Fibroblast of villous mesenchyme (primary cell): ENCODE measurements around the gene VPREB3. TPM values are rescaled to one million over a fixed set of nuclear protein-coding genes. Genes with fewer than 3 reads are reported as not detected.

ENCODE experiments used
- DNase-seq: peaks from one replicate; pipeline ENCODE4 v3.0.0-alpha.2; 2010; ENCODE audit warnings: low read depth
- H3K4me3 ChIP-seq: 2 replicates; pipeline ENCODE4 v1.5.1; 2011; ENCODE audit warnings: low read depth, mild to moderate bottlenecking, low read length
- total RNA-seq: library from RNA; depleted of rRNA; stranded (reverse); fragments of >200 nt; gene quantifications from 2 replicates; pipeline ENCODE4 v1.2.3, GENCODE V29; 2012
- TF ChIP-seq, protein P1 (sequence below): IDR thresholded peaks from 2 replicates; pipeline ENCODE4 v1.5.1; 2012; ENCODE audit warnings: low read depth, mild to moderate bottlenecking, low read length; ENCODE audit not compliant: insufficient read depth

VPREB3 gene
- total RNA-seq, 1 donor: not detected

DNA sequence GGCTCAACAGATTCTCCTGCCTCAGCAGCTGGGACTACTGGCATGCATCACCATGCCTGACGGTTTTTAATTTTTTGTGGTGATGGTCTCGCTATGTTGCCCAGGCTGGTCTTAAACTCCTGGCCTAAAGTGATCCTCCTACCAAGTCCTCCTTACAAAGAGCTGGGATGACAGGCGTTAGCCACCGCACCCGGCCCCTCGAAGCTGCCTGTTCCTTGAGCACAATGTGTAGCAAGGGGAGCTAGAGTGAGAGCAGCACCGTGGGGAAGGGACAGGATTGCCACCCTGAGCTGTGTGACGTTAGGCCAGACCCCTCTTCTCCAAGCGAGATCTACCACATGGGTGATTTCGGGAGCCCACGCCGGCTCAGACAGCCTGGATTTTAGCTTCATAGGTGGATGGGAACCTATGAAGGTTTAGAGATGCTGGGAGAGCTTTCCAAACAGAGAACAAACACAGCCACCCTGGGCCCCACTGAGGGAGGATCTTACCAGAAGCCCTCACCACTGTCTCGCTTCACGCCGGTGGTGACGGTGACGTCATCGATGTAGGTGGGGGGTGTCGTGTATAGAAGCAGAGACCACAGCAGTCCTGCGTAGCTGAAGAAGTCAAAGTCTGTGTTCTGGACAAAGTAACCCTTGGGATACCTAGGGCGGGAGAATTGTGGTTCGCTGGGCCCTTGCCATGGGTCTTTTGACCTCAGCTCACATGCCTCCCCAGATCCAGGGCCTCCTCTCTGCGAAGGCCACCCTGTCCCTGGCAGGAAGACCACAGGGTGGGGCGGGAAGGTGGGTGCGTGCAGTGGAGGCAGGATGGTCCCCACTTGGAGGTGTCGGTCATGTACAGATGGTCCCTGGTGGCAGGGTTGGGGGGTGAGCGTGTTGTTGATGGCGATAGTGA, 40.3 kb downstream of the VPREB3 start:
- no peak for DNase-seq
- TF ChIP-seq, protein P1, sequence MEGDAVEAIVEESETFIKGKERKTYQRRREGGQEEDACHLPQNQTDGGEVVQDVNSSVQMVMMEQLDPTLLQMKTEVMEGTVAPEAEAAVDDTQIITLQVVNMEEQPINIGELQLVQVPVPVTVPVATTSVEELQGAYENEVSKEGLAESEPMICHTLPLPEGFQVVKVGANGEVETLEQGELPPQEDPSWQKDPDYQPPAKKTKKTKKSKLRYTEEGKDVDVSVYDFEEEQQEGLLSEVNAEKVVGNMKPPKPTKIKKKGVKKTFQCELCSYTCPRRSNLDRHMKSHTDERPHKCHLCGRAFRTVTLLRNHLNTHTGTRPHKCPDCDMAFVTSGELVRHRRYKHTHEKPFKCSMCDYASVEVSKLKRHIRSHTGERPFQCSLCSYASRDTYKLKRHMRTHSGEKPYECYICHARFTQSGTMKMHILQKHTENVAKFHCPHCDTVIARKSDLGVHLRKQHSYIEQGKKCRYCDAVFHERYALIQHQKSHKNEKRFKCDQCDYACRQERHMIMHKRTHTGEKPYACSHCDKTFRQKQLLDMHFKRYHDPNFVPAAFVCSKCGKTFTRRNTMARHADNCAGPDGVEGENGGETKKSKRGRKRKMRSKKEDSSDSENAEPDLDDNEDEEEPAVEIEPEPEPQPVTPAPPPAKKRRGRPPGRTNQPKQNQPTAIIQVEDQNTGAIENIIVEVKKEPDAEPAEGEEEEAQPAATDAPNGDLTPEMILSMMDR: no peak
- no peak overlapping the region for H3K4me3 ChIP-seq

- TF ChIP-seq, protein P1: no peak
- no peak for DNase-seq
- no peak overlapping the region for H3K4me3 ChIP-seq
These were observed 42.0 kb downstream of the VPREB3 start for GRCh38 chr22:23712256-23712655.

GRCh38 chr22:23709107-23709506, 45.1 kb downstream of the VPREB3 start:
- TF ChIP-seq, protein P1: no peak
- no peak overlapping the region for H3K4me3 ChIP-seq
- DNase-seq: peak; percentile 45

DNA sequence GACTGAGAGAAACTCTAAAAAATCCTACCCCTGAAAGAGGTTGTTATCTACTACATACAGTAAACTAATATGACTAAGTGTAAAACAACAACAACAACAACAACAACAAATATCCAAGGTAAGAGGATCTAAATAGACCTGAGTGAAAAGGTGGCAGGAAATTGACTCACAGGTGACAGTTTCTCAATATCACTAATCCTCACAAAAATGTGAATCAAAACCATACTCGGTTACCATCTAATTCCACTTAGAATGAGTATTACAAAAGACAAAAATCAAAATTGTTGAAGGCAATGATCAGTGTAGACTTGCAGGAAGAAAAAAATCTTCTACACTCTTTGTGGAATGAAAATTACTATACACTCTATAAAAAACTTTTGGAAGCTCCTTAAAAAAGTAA, 46.0 kb downstream of the VPREB3 start:
- no peak overlapping the region for H3K4me3 ChIP-seq
- no peak for DNase-seq
- TF ChIP-seq, protein P1: no peak

DNA sequence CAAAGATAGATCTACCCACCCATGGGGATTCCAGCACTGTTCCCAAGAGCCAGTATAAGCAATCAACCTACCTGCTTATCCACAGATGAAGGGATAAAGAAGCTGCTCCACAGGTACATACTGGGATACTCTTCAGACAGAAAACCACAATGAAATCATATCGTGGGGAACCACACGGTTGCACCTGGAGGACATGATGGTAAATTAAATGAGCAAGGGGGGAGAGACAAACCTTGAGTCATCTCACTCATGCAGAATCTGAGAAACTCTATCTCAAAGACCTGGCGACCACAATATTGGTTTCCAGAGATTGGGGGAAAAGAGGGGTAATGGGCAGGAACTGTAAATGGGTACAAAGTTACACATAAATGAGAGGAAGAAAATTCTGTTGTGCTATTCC, 48.9 kb downstream of the VPREB3 start:
- H3K4me3 ChIP-seq: no peak overlapping the region
- no peak for DNase-seq
- TF ChIP-seq, protein P1: no peak

DNA sequence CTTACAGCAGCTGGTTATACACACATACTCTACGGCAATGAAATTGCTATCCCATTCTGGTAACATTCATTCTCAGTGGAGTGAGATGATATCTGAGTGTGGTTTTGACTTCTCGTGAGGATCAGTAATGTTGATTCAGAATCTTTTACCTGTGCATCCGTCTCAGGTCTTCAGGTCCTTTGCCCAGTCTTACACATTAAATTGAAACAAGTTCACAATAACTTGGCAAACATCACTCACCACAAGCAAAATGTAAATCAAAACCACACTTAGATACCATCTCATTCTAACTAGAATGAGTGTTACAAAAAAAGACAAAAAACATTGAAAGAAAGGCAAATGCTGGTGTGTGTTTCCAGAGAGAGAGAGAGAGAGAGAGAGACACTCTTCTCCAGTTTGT, 49.4 kb downstream of the VPREB3 start:
- no peak overlapping the region for H3K4me3 ChIP-seq
- TF ChIP-seq, protein P1: no peak
- DNase-seq: no peak

- DNase-seq: peak; percentile 11
- no peak overlapping the region for H3K4me3 ChIP-seq
- TF ChIP-seq, protein P1: no peak
These were observed 50.2 kb downstream of the VPREB3 start for GRCh38 chr22:23704062-23704461.
